H1 (cell line): ENCODE data around the gene CX3CR1.

Experiments used
- ASH2L ChIP-seq: fragments of 200-600, 300-600 bp; sonication (generic); IDR thresholded peaks from one replicate; pipeline ENCODE4 v1.7.1; 2017; ENCODE audit warnings: low read length
- BACH1 ChIP-seq: IDR thresholded peaks from 2 replicates; pipeline ENCODE4 v1.6.1; 2012; ENCODE audit warnings: low read length, improper control_type of control experiment
- CBX5 ChIP-seq: fragments of 300-800, 300-1000 bp; sonication (generic); IDR thresholded peaks from 2 replicates; pipeline ENCODE4 v1.7.1; 2016; ENCODE audit warnings: antibody characterized with exemption, low read length, low read depth
- CREB1 ChIP-seq: IDR thresholded peaks from 2 replicates; pipeline ENCODE4 v1.6.1; 2012; ENCODE audit warnings: inconsistent platforms
- HDAC2 ChIP-seq, 2 experiments: fragments of 300-600 bp in 1 of 2; sonication (generic) in 1 of 2; IDR thresholded peaks; 2 replicates each; pipeline ENCODE4 v1.6.1; 2011 to 2012; ENCODE audit warnings: low read depth in 2 of 2, low read length in 2 of 2, mild to moderate bottlenecking in 2 of 2, moderate library complexity in 2 of 2, borderline replicate concordance in 1 of 2, inconsistent platforms in 1 of 2
- HDAC6 ChIP-seq: IDR thresholded peaks from one replicate; pipeline ENCODE4 v1.7.1; 2012; ENCODE audit warnings: low read depth, mild to moderate bottlenecking, inconsistent platforms, low read length, moderate library complexity
- POLR2A ChIP-seq, 2 experiments: IDR thresholded peaks; 1 replicate in 1 of 2; 2 replicates in 1 of 2; pipeline ENCODE4 v1.6.1; 2011; ENCODE audit warnings: low read depth in 2 of 2, low read length in 2 of 2, mild to moderate bottlenecking in 2 of 2; ENCODE audit errors: control extremely low read depth in 1 of 2
- RAD21 ChIP-seq, 2 experiments: IDR thresholded peaks in 1 of 2; conservative IDR thresholded peaks in 1 of 2; 2 replicates each; pipeline ENCODE4 v1.6.1; 2011; ENCODE audit warnings: low read depth in 2 of 2, low read length in 2 of 2, improper control_type of control experiment in 1 of 2, inconsistent platforms in 1 of 2, mild to moderate bottlenecking in 1 of 2, moderate library complexity in 1 of 2
- RFX5 ChIP-seq: IDR thresholded peaks from 2 replicates; pipeline ENCODE4 v1.6.1; 2011; ENCODE audit warnings: low read depth, low read length, improper control_type of control experiment, borderline replicate concordance
- SIRT6 ChIP-seq: IDR thresholded peaks from one replicate; pipeline ENCODE4 v1.7.1; 2012; ENCODE audit warnings: low read length, inconsistent platforms
- SP2 ChIP-seq: IDR thresholded peaks from 2 replicates; pipeline ENCODE4 v1.6.1; 2012; ENCODE audit warnings: mild to moderate bottlenecking, low read length, inconsistent platforms
- TF ChIP-seq, protein P1 (sequence below), 3 experiments: IDR thresholded peaks; 1 replicate in 2 of 3; 2 replicates in 1 of 3; pipeline versions ENCODE4 v1.5.1 to v1.6.1; 2011; ENCODE audit warnings: low read length in 3 of 3, mild to moderate bottlenecking in 3 of 3, inconsistent platforms in 2 of 3, low read depth in 1 of 3, moderate library complexity in 1 of 3; ENCODE audit not compliant: insufficient read depth in 1 of 3; ENCODE audit errors: control extremely low read depth in 1 of 3

DNA sequence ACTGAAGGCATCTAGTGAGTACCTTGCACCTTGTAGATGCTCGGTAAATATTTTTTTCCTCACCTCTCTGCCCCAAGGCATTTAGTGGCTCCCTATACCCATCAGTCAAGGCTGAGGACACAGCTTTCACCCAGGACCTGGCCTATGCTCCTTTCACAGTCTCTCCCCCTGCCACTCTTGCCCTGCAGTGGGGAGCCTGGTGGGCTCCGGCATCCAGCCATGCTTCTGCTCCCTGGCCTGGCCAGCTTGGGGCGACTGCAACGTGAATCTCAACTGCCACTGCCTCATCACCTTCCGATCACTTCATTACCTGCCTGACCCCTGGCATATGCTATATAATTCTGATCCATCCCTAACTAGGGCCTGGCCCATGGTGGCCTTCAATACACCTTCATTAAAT is 735 bp upstream of the CX3CR1 start:
- no peak for TF ChIP-seq SIRT6
- TF ChIP-seq, protein P1, sequence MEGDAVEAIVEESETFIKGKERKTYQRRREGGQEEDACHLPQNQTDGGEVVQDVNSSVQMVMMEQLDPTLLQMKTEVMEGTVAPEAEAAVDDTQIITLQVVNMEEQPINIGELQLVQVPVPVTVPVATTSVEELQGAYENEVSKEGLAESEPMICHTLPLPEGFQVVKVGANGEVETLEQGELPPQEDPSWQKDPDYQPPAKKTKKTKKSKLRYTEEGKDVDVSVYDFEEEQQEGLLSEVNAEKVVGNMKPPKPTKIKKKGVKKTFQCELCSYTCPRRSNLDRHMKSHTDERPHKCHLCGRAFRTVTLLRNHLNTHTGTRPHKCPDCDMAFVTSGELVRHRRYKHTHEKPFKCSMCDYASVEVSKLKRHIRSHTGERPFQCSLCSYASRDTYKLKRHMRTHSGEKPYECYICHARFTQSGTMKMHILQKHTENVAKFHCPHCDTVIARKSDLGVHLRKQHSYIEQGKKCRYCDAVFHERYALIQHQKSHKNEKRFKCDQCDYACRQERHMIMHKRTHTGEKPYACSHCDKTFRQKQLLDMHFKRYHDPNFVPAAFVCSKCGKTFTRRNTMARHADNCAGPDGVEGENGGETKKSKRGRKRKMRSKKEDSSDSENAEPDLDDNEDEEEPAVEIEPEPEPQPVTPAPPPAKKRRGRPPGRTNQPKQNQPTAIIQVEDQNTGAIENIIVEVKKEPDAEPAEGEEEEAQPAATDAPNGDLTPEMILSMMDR (IDR thresholded peaks at IDR 0.05; ENCODE audit: control extremely low read depth in 1 of 3, insufficient read depth in 1 of 3, low read depth in 1 of 3, low read length in 3 of 3), result no peak
- no peak for TF ChIP-seq BACH1
- no peak for TF ChIP-seq HDAC2 (IDR thresholded peaks at IDR 0.05; ENCODE audit: borderline replicate concordance in 1 of 2, low read depth in 2 of 2, low read length in 2 of 2)
- no peak for TF ChIP-seq RAD21 (IDR thresholded peaks at IDR 0.05 in 1 of 2, conservative IDR thresholded peaks at IDR 0.05 in 1 of 2; ENCODE audit: low read depth in 2 of 2, low read length in 2 of 2)
- TF ChIP-seq CBX5, result no peak
- no peak for TF ChIP-seq SP2
- TF ChIP-seq RFX5, result no peak
- no peak for TF ChIP-seq ASH2L
- no peak for TF ChIP-seq HDAC6
- TF ChIP-seq CREB1, result no peak
- TF ChIP-seq POLR2A (IDR thresholded peaks at IDR 0.05; ENCODE audit: control extremely low read depth in 1 of 2, low read depth in 2 of 2, low read length in 2 of 2), result no peak
